H1 (cell line): Measurements from ENCODE around the gene LY9.

ENCODE experiments used
- ASH2L ChIP-seq: fragments of 200-600, 300-600 bp; sonication (generic); IDR thresholded peaks from one replicate; pipeline ENCODE4 v1.7.1; 2017; ENCODE audit warnings: low read length
- BRCA1 ChIP-seq: IDR thresholded peaks from 2 replicates; pipeline ENCODE4 v1.6.1; 2012; ENCODE audit warnings: low read depth, low read length, improper control_type of control experiment
- CBX5 ChIP-seq: fragments of 300-800, 300-1000 bp; sonication (generic); IDR thresholded peaks from 2 replicates; pipeline ENCODE4 v1.7.1; 2016; ENCODE audit warnings: antibody characterized with exemption, low read length, low read depth
- CTCF ChIP-seq, 3 experiments: IDR thresholded peaks; 1 replicate in 2 of 3; 2 replicates in 1 of 3; pipeline versions ENCODE4 v1.5.1 to v1.6.1; 2011; ENCODE audit warnings: low read length in 3 of 3, mild to moderate bottlenecking in 3 of 3, inconsistent platforms in 2 of 3, low read depth in 1 of 3, moderate library complexity in 1 of 3; ENCODE audit not compliant: insufficient read depth in 1 of 3; ENCODE audit errors: control extremely low read depth in 1 of 3
- EZH2 ChIP-seq: fragments of 200-600 bp; sonication (generic); IDR thresholded peaks from 2 replicates; pipeline ENCODE4 v1.7.1; 2012; ENCODE audit warnings: low read depth, mild to moderate bottlenecking, moderate library complexity, low read length, inconsistent platforms; ENCODE audit not compliant: severe bottlenecking
- JUND ChIP-seq: IDR thresholded peaks from 2 replicates; pipeline ENCODE4 v1.6.1; 2011; ENCODE audit warnings: mild to moderate bottlenecking, improper control_type of control experiment, low read length
- MAFK ChIP-seq: IDR thresholded peaks from 2 replicates; pipeline ENCODE4 v1.6.1; 2012; ENCODE audit warnings: low read depth, mild to moderate bottlenecking, improper control_type of control experiment, low read length
- NRF1 ChIP-seq: IDR thresholded peaks from 2 replicates; pipeline ENCODE4 v1.6.1; 2011; ENCODE audit warnings: mild to moderate bottlenecking, low read depth, low read length, improper control_type of control experiment
- POLR2A ChIP-seq, 2 experiments: IDR thresholded peaks; 1 replicate in 1 of 2; 2 replicates in 1 of 2; pipeline ENCODE4 v1.6.1; 2011; ENCODE audit warnings: low read depth in 2 of 2, low read length in 2 of 2, mild to moderate bottlenecking in 2 of 2; ENCODE audit errors: control extremely low read depth in 1 of 2
- SRF ChIP-seq: IDR thresholded peaks from 2 replicates; pipeline ENCODE4 v1.6.1; 2011; ENCODE audit warnings: mild to moderate bottlenecking, low read depth, low read length, moderate library complexity
- YY1 ChIP-seq: IDR thresholded peaks from 2 replicates; pipeline ENCODE4 v1.6.1; 2011; ENCODE audit warnings: low read depth, mild to moderate bottlenecking, low read length
- ZNF274 ChIP-seq: IDR thresholded peaks from 2 replicates; pipeline ENCODE4 v1.7.0; 2012; ENCODE audit warnings: low read length, borderline replicate concordance; ENCODE audit errors: extremely low read depth

DNA sequence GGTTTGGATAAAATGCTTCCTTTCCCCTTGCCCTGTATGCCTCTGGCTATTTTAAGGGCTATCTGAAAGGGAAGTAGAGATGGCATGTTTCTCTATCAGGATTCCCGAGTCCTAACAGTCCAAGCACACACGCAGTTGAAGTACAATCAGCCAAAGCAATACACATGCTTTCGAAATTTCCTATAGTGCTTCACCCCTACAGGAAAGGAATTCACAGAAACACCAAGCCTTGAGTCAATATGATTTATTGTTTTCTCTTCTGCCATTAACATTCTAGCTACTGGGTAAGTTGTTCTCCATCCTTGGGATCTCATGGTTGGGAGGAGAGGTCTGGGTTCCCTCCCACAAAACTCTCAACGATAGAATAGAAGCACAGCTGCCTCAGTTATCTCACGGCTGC lies 80.3 kb downstream of the LY9 start:
- TF ChIP-seq MAFK (no peak), ZNF274 (no peak), SRF (no peak), EZH2 (no peak), BRCA1 (no peak), ASH2L (no peak), CTCF (IDR thresholded peaks at IDR 0.05; ENCODE audit: control extremely low read depth in 1 of 3, insufficient read depth in 1 of 3, low read depth in 1 of 3, low read length in 3 of 3) (no peak), CBX5 (no peak), POLR2A (IDR thresholded peaks at IDR 0.05; ENCODE audit: control extremely low read depth in 1 of 2, low read depth in 2 of 2, low read length in 2 of 2) (no peak), JUND (no peak), YY1 (no peak), NRF1 (no peak)
